Breast epithelium (tissue), 3 donors: ENCODE data around the gene RGR.

ENCODE experiments used
- CTCF ChIP-seq, 3 donors: fragments of 450-650 bp; IDR thresholded peaks; one replicate each; pipeline ENCODE4 v1.5.1; 2016 to 2017; ENCODE audit warnings: antibody characterized with exemption in 3 of 3, mild to moderate bottlenecking in 3 of 3, moderate library complexity in 3 of 3
- POLR2A ChIP-seq: fragments of 450-650 bp; IDR thresholded peaks from one replicate; pipeline ENCODE4 v1.6.1; 2016; ENCODE audit warnings: antibody characterized with exemption, mild to moderate bottlenecking, moderate library complexity
- POLR2AphosphoS5 ChIP-seq, 3 donors: sonication (generic); formaldehyde crosslinking; IDR thresholded peaks; one replicate each; pipeline ENCODE4 v1.6.1; 2017; ENCODE audit warnings: antibody characterized with exemption in 3 of 3

GRCh38 chr10:84232376-84232775 lies 12.5 kb upstream of the RGR start:
- TF ChIP-seq POLR2AphosphoS5 (IDR thresholded peaks at IDR 0.05) (no peak), CTCF (IDR thresholded peaks at IDR 0.05) (no peak), POLR2A (no peak)
